IgD-negative memory B cell (primary cell): ENCODE measurements around the gene PRKAR1B. TPM values are rescaled to one million over a fixed set of nuclear protein-coding genes. Genes with fewer than 3 reads are reported as not detected.
A peak's percentile ranks its signal among the peaks of the same experiment; 100 is the strongest.

Source experiments
- H3K27ac Mint-ChIP-seq, 3 donors: one replicate each; pipeline ENCODE4 v1.8.0; 2020 to 2022; ENCODE audit warnings: mild to moderate bottlenecking in 3 of 3, mixed read lengths in 3 of 3, moderate library complexity in 1 of 3
- H3K27me3 Mint-ChIP-seq: one replicate; pipeline ENCODE4 v1.8.0; 2021; ENCODE audit warnings: mixed read lengths
- H3K36me3 Mint-ChIP-seq: one replicate; pipeline ENCODE4 v1.8.0; 2020; ENCODE audit warnings: mild to moderate bottlenecking, mixed read lengths
- H3K4me1 Mint-ChIP-seq, 3 donors: one replicate each; pipeline ENCODE4 v1.8.0; 2020 to 2022; ENCODE audit warnings: mixed read lengths in 3 of 3, mild to moderate bottlenecking in 1 of 3
- H3K4me3 Mint-ChIP-seq, 4 donors: one replicate each; pipeline ENCODE4 v1.8.0; 2020 to 2022; ENCODE audit warnings: mild to moderate bottlenecking in 4 of 4, mixed read lengths in 4 of 4, moderate library complexity in 3 of 4
- H3K9me3 Mint-ChIP-seq, 3 donors: one replicate each; pipeline ENCODE4 v1.8.0; 2020 to 2021; ENCODE audit warnings: mixed read lengths in 3 of 3, mild to moderate bottlenecking in 1 of 3
- polyA plus RNA-seq: library from polyadenylated mRNA; unstranded; fragments of 300-500 nt; fragmentation: Illumina TruSeq; gene quantifications from one replicate; pipeline ENCODE4 v1.2.3, GENCODE V29; 2021

The PRKAR1B gene
- polyA plus RNA-seq, 1 donor from 2014 or later = 4.6 TPM

DNA sequence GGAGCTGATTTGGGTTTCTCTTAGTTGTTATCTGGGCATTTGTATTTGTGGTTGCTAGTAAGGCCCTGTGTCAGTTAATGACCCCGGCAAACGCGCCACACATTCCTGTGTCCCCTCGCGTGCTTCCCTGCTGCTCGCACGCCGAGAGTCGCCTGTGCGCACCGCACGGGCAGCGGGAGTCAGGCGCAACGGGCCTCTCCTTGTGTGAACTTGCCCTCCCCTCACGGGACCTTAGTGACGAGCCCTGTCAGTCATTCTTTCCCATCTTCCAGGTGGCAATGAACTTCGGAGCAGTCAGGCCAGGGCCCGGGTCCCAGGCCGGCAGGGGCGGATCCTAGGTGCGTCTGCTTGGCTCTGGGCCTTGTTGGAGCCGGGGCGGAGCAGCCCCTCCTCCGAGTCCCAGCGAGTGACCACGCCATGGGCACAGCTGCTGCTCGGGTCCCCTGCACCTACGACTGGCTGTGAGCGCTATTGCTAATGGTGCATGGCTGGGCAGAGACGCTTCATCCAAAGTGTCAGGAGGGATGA, 12.4 kb upstream of the PRKAR1B start:
- Mint-ChIP-seq H3K9me3 (no peaks in the 10 kb centered on the region), H3K27me3 (no peaks in the 10 kb centered on the region), H3K4me3 (no peak overlapping the region), H3K4me1 (peaks cover 0 to 2% (median 0%) of the 10 kb centered on the region in 3 donors), H3K27ac (no peak overlapping the region), H3K36me3 (peaks cover 4% of the 10 kb centered on the region)

- peaks cover 0 to 2% (median 0%) of the 10 kb centered on the region in 3 donors for H3K4me1 Mint-ChIP-seq
- peaks cover 9% of the 10 kb centered on the region for H3K36me3 Mint-ChIP-seq
- peaks cover 0 to 2% (median 0%) of the 10 kb centered on the region in 3 donors for H3K9me3 Mint-ChIP-seq
- no peak overlapping the region for H3K27ac Mint-ChIP-seq
- no peak overlapping the region for H3K4me3 Mint-ChIP-seq
- no peaks in the 10 kb centered on the region for H3K27me3 Mint-ChIP-seq
These were observed 11.8 kb upstream of the PRKAR1B start for GRCh38 chr7:738723-739454.

GRCh38 chr7:738241-738640, 11.2 kb upstream of the PRKAR1B start:
- Mint-ChIP-seq H3K4me1 (peaks cover 0 to 2% (median 0%) of the 10 kb centered on the region in 3 donors), H3K27me3 (no peaks in the 10 kb centered on the region), H3K4me3 (no peak overlapping the region), H3K27ac (no peak overlapping the region), H3K36me3 (peaks cover 11% of the 10 kb centered on the region), H3K9me3 (peaks cover 0 to 3% (median 2%) of the 10 kb centered on the region in 3 donors)

DNA sequence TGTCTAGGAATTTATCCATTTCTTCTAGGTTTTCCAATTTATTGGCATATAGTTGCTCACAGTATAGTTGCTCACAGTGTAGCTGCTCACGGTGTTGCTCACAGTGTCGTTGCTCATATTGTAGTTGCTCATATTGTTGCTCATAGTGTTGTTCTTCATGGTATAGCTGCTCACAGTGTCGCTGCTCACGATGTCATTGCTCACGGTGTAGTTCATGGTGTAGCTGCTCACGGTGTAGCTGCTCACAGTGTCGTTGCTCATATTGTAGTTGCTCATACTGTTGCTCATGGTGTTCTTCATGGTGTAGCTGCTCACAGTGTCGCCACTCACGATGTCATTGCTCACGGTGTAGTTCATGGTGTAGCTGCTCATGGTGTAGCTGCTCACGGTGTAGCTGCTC, 7.7 kb upstream of the PRKAR1B start:
- no peak overlapping the region for H3K27ac Mint-ChIP-seq
- no peaks in the 10 kb centered on the region for H3K27me3 Mint-ChIP-seq
- peaks cover 5 to 10% (median 5%) of the 10 kb centered on the region in 3 donors for H3K4me1 Mint-ChIP-seq
- H3K36me3 Mint-ChIP-seq = peaks cover 12% of the 10 kb centered on the region
- H3K4me3 Mint-ChIP-seq = no peak overlapping the region
- H3K9me3 Mint-ChIP-seq = peaks cover 2 to 3% (median 3%) of the 10 kb centered on the region in 3 donors

- Mint-ChIP-seq H3K4me3 (no peak overlapping the region), H3K36me3 (peaks cover 12% of the 10 kb centered on the region), H3K27me3 (no peaks in the 10 kb centered on the region), H3K27ac (no peak overlapping the region), H3K4me1 (peaks cover 5 to 11% (median 6%) of the 10 kb centered on the region in 3 donors), H3K9me3 (peaks cover 2 to 3% (median 3%) of the 10 kb centered on the region in 3 donors)
These were observed 7.1 kb upstream of the PRKAR1B start for GRCh38 chr7:734214-734613.

GRCh38 chr7:732556-732955, 5.5 kb upstream of the PRKAR1B start:
- peak overlapping the region in 1 of 4 donors; percentile 58 for H3K4me3 Mint-ChIP-seq

GRCh38 chr7:732094-732541, 5.0 kb upstream of the PRKAR1B start:
- Mint-ChIP-seq H3K4me3 (peak overlapping the region in 1 of 4 donors; percentile 58), H3K27me3 (no peaks in the 10 kb centered on the region), H3K4me1 (peaks cover 10 to 18% (median 12%) of the 10 kb centered on the region in 3 donors), H3K36me3 (peaks cover 12% of the 10 kb centered on the region), H3K27ac (no peak overlapping the region), H3K9me3 (peaks cover 2 to 3% (median 3%) of the 10 kb centered on the region in 3 donors)

More at GRCh38 chr7:732556-732955, 5.5 kb upstream of the PRKAR1B start:
- Mint-ChIP-seq H3K9me3 (peaks cover 2 to 3% (median 3%) of the 10 kb centered on the region in 3 donors), H3K36me3 (peaks cover 12% of the 10 kb centered on the region), H3K4me1 (peaks cover 10 to 18% (median 12%) of the 10 kb centered on the region in 3 donors), H3K27me3 (no peaks in the 10 kb centered on the region), H3K27ac (no peak overlapping the region)

GRCh38 chr7:731440-732085, 4.5 kb upstream of the PRKAR1B start:
- Mint-ChIP-seq H3K4me3 (peak overlapping the region in 1 of 4 donors; percentile 85), H3K27ac (peak overlapping the region in 1 of 3 donors; percentile 81), H3K9me3 (peaks cover 2 to 3% (median 3%) of the 10 kb centered on the region in 3 donors), H3K27me3 (no peaks in the 10 kb centered on the region), H3K36me3 (peaks cover 12% of the 10 kb centered on the region), H3K4me1 (peaks cover 10 to 18% (median 12%) of the 10 kb centered on the region in 3 donors)

DNA sequence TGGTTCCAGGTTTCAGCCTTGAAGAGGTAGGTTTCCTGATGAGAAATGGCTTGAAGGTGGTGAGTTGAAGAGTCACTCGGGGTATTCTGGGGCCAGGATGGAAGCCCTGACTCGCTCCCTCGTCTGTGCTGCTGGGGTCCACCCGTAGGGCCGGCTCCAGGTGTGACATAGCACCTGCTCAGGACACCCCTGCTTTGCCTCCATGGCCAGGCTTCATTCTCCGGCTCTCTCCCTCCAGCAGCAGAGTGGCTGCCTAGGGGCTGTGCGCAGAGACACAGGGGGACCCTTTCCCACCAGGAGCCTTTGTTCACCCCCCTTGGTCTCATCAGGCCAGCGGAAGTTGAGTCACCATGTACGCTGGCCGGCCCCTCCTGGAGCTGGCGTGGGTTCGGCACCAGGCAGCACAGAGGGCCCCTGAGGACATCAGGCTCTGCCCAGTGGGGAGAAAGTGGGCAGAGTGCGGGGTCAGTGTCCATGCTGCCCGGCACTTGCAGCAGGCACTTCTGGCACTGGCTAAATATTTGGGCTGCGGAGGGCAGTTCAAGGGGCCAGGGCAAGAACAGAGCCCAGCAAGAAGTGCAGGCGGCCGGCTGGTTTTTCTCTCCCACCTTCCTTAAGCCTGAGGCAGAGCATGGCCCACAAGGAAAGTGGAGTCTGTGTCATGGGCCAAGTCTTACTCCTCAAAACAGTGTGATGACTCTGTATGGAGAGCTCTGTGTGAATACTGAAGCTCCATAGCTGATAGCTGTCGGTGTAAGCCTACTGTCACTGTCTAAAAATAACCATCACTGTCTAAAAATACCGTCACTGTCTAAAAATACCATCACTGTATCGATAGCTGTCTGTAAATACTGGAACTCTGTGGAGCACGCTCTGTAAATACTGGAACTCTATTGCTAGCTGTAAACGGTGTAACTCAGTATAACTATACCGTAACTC, 3.7 kb upstream of the PRKAR1B start:
- peak overlapping the region in 1 of 4 donors; percentile 85 for H3K4me3 Mint-ChIP-seq

DNA sequence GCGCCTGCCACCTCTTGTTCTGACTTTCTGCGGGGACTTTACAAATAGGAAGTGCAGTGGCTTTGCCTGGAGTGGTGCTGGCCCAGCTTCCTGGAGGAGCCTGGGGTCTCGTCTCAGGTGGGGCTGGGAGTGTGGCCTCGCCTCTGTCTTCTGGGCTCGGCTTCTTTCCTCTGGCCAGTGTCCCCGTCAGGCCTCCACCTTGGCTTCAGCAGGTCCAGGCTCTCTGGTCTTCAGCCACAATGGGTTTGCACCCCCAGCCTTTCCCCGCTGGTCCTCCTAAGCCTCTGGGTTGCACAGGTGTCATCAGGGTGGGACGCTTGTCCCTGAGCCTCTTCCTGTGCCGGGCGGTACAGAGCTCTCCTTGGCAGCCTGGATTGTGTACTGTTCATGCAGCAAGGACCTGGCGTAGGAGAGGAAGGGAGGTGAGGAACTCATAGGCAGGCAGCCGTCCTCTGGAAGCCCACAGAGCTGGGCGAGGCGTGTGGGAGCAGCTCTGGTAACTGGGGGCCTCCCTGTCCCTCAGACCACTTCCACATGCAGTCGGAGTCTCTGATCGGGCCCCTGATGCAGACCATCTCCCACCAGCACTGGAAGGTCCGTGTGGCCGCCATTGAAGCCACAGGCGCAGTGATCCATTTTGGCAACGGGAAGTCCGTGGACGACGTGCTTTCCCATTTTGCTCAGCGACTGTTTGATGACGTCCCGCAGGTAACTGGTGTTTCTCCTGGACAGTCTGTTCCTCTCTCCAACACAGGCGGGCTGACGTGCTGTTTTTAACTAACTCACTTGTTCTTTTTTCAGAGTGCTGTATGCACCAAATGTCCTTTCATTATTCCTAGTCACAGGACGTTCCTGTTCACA, 2.3 kb upstream of the PRKAR1B start:
- peaks cover 15 to 23% (median 17%) of the 10 kb centered on the region in 3 donors for H3K4me1 Mint-ChIP-seq
- peak overlapping the region in 3 of 4 donors; percentile 50 to 81 (median 57) for H3K4me3 Mint-ChIP-seq
- peaks cover 12% of the 10 kb centered on the region for H3K36me3 Mint-ChIP-seq
- H3K27ac Mint-ChIP-seq = peak overlapping the region; percentile 34 to 80 (median 59)
- no peaks in the 10 kb centered on the region for H3K27me3 Mint-ChIP-seq
- H3K9me3 Mint-ChIP-seq = peaks cover 2 to 3% (median 3%) of the 10 kb centered on the region in 3 donors

More for the DNA sequence above, 3.7 kb upstream of the PRKAR1B start:
- peak overlapping the region in 1 of 3 donors; percentile 81 for H3K27ac Mint-ChIP-seq
- H3K4me1 Mint-ChIP-seq = peaks cover 13 to 21% (median 15%) of the 10 kb centered on the region in 3 donors
- peaks cover 2 to 3% (median 3%) of the 10 kb centered on the region in 3 donors for H3K9me3 Mint-ChIP-seq
- no peaks in the 10 kb centered on the region for H3K27me3 Mint-ChIP-seq
- peaks cover 12% of the 10 kb centered on the region for H3K36me3 Mint-ChIP-seq

GRCh38 chr7:728602-729001, 1.5 kb upstream of the PRKAR1B start:
- Mint-ChIP-seq H3K27me3 (no peaks in the 10 kb centered on the region), H3K9me3 (peaks cover 0 to 3% (median under 1%) of the 10 kb centered on the region in 3 donors), H3K4me1 (peaks cover 15 to 23% (median 19%) of the 10 kb centered on the region in 3 donors), H3K4me3 (peak overlapping the region; percentile 69 to 93 (median 86)), H3K27ac (peak overlapping the region in 2 of 3 donors; percentile 80 to 81), H3K36me3 (peaks cover 5% of the 10 kb centered on the region)

GRCh38 chr7:727806-728460, 852 bp upstream of the PRKAR1B start:
- no peaks in the 10 kb centered on the region for H3K27me3 Mint-ChIP-seq
- H3K27ac Mint-ChIP-seq = peak overlapping the region in 2 of 3 donors; percentile 80 to 81
- H3K36me3 Mint-ChIP-seq = peaks cover 5% of the 10 kb centered on the region
- H3K4me1 Mint-ChIP-seq = peaks cover 15 to 21% (median 19%) of the 10 kb centered on the region in 3 donors
- H3K9me3 Mint-ChIP-seq = peaks cover 0 to under 1% (median 0%) of the 10 kb centered on the region in 3 donors
- peak overlapping the region; percentile 69 to 93 (median 86) for H3K4me3 Mint-ChIP-seq

DNA sequence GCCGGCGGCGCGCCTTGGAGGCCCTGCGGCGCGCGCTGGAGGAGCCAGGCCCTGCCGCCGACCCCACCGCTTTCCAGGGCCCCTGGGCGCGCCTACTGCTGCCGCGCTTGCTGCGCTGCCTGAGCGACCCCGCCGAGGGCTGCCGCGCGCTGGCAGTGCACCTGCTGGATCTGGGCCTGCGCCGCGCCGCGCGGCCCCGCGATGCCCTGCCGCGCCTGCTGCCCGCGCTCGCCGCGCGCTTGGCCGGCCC, 302 bp downstream of the PRKAR1B start:
- peaks cover 6% of the 10 kb centered on the region for H3K36me3 Mint-ChIP-seq
- no peaks in the 10 kb centered on the region for H3K27me3 Mint-ChIP-seq
- H3K4me3 Mint-ChIP-seq = peak overlapping the region in 1 of 4 donors; percentile 87
- peaks cover 0 to 1% (median under 1%) of the 10 kb centered on the region in 3 donors for H3K9me3 Mint-ChIP-seq
- H3K4me1 Mint-ChIP-seq = peaks cover 15 to 17% (median 17%) of the 10 kb centered on the region in 3 donors
- H3K27ac Mint-ChIP-seq = peak overlapping the region in 1 of 3 donors; percentile 73
